ENCODE results near the gene PAQR5. TPM values are rescaled to one million over a fixed set of nuclear protein-coding genes. Genes with fewer than 3 reads are reported as not detected.

The PAQR5 gene, protein sequence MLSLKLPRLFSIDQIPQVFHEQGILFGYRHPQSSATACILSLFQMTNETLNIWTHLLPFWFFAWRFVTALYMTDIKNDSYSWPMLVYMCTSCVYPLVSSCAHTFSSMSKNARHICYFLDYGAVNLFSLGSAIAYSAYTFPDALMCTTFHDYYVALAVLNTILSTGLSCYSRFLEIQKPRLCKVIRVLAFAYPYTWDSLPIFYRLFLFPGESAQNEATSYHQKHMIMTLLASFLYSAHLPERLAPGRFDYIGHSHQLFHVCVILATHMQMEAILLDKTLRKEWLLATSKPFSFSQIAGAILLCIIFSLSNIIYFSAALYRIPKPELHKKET
- total RNA-seq = 10 to 100 TPM in 1 of 4 donors, 1 to 10 TPM in 3; 4.2 to 16.4 (median 6.8) TPM

DNA sequence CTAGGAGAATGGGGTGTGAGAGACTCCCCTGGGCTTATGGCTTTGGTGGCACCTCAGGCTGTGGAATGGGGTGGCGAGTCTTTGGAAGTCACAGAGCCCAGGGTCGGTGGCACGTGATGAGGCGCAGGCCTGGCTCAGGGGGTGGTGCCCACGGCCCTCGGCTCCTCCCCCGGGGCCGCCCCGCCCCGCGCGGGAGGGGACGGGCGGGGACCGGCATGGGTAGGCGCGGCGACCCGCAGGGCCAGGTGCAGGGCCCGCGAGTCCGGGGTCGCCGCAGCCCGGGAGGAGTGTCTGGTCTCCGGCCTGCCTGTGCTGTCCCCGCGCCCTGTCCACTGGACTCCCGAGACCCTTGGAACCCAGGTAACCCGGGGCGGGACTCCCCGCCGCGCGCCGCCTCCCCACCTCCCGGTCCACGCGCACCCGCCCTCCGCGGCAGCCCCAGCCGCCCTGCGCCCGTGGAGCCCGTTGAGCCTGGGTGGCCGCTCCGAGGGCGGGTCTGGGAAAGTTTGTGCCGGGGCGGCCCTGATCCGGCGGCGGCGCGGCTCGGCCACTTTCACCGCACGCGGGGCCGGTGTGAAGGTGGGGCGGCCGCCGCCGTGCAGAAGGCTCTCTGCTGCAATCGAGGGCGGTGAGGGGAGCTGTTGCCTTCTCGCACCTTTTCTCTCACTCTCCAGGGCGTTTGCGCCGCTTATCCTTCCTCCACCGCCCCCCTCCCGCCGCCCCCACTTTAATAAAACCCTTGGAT lies at the start of gene PAQR5:
Gene PAQR5, plus strand, starts transcription at position 216 of the 745 bp plus-strand sequence. CDS start 61,169 bp downstream, outside the sequence.
- 2% methylated on average over 6 to 10 of the region's 74 CpGs for WGBS, 2 donors
- peak within 1 kb of the TSS; percentile 5 for H3K4me3 ChIP-seq (ENCODE audit: low read depth, poor library complexity, severe bottlenecking)
- TF ChIP-seq POLR2A (IDR thresholded peaks at IDR 0.05) (no peak), CTCF (IDR thresholded peaks at IDR 0.05) (no peak)
- intact Hi-C loops (cut with DNase I; ENCODE audit: low total_unique reads) = no loop called here
- no peak for DNase-seq (ENCODE audit: low spot score in 2 of 2)

DNA sequence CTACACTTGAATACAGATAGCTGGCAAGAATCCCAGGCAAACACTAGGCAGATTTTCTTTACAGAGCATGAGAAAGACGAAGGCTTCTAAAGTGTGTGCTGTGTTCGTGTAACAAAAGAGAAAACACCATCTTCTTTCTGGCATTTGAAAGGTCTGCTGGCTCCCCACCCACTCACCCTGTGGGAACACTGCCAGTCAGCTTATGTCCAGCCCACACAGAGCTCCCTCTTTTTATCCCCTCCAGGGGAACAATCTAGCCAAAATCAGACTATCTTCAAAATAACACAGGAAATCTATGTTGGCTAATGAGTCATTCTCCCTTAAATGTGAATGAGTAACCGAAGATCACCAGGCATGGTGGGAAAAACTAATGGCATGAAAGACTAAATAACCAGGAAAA lies 45.6 kb upstream of the PAQR5 start:
- no peak overlapping the region for H3K4me3 ChIP-seq (ENCODE audit: low read depth, poor library complexity, severe bottlenecking)
- TF ChIP-seq CTCF (IDR thresholded peaks at IDR 0.05) (no peak), POLR2A (IDR thresholded peaks at IDR 0.05) (no peak)
- intact Hi-C loops (cut with DNase I; ENCODE audit: low total_unique reads) = no loop called here
- no peak for DNase-seq (ENCODE audit: low spot score in 2 of 2)
- WGBS, 2 donors = 35% methylated on average over 3 of the region's 3 CpGs

DNA sequence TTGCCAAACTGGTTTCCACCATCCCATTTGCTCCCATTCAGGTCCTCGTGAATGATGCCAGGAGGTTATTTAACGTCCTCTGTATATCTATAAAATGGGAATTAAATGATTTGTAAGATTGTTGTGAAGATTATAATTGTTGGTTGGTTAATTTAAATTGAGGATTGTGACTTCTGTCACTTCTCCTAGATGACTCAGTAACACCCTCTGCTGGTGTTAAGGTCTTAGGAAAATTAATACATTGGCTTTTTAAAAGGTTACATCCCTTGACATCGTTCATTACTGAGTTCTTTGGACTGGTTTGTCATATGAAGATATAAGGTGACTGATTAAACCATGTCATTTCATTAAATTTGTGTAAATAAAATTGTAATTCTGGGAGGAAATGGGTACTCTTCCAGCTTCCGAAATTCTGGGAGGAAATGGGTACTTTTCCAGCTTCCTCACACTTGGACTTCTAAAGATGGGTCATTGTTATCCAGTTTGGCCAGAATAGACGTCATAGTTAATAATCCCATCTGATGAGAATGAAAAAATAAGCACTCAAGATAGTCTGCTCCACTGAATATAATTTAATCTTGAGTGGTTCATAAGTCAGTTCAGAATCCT lies 33.3 kb upstream of the PAQR5 start:
- WGBS, 2 donors = 29 to 33% methylated on average over 5 of the region's 5 CpGs
- peak in 1 of 3 donors; percentile 13 for TF ChIP-seq CTCF (IDR thresholded peaks at IDR 0.05)
- no peak for TF ChIP-seq POLR2A (IDR thresholded peaks at IDR 0.05)
- DNase-seq (ENCODE audit: low spot score in 2 of 2) = no peak
- intact Hi-C loops (cut with DNase I; ENCODE audit: low total_unique reads) = loop anchor here (2.0 kb wide), 1 partner anchor 207 kb away; no protein-coding TSS in a partner anchor
- no peak overlapping the region for H3K4me3 ChIP-seq (ENCODE audit: low read depth, poor library complexity, severe bottlenecking)

- no peak for DNase-seq (ENCODE audit: low spot score in 2 of 2)
- TF ChIP-seq CTCF (IDR thresholded peaks at IDR 0.05) = no peak
- no peak overlapping the region for H3K4me3 ChIP-seq (ENCODE audit: low read depth, poor library complexity, severe bottlenecking)
- intact Hi-C loops (cut with DNase I; ENCODE audit: low total_unique reads) = no loop called here
Observed at GRCh38 chr15:69271217-69271616, 27.5 kb upstream of the PAQR5 start.

GRCh38 chr15:69272139-69272538 lies 26.6 kb upstream of the PAQR5 start:
- DNase-seq (ENCODE audit: low spot score in 2 of 2) = no peak
- no peak overlapping the region for H3K4me3 ChIP-seq (ENCODE audit: low read depth, poor library complexity, severe bottlenecking)
- intact Hi-C loops (cut with DNase I; ENCODE audit: low total_unique reads) = no loop called here
- TF ChIP-seq POLR2A (IDR thresholded peaks at IDR 0.05) = no peak
- TF ChIP-seq CTCF (IDR thresholded peaks at IDR 0.05) = no peak
- 65 to 74% methylated on average over 3 of the region's 3 CpGs for WGBS, 2 donors

Data from lower leg skin (tissue), 4 donors.